Measurements from ENCODE around the gene PLP2. TPM values are rescaled to one million over a fixed set of nuclear protein-coding genes. Genes with fewer than 3 reads are reported as not detected.

The PLP2 gene
- total RNA-seq, 1 donor from 2014 or later = 3.9 TPM

DNA sequence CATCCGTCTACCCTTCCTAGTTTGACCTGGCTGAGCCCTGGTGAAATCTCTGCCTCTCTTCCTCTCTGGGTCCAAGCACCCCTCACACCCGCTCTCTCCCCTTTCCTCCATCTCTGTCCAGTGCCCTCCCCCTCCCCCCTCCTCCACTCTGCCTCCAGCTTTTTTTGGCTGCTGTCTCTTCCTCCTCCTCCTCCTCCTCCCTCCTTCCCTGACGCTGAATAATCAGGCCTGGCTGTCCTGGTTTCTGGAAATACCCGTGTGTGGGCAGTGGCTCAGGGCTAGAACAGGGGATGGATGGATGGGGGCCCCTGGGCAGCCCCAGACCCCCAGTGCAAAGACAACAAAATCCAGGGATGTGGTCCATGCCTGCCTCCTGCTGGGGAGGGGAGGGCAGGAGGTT is 33.0 kb downstream of the PLP2 start:
- Mint-ChIP-seq H3K4me3 (ENCODE audit: low read depth) (no peak overlapping the region), H3K27me3 (peaks cover 3% of the 10 kb centered on the region), H3K9me3 (ENCODE audit: low read depth) (peaks cover 7% of the 10 kb centered on the region), H3K27ac (no peak overlapping the region), H3K4me1 (ENCODE audit: low read depth) (no peaks in the 10 kb centered on the region), H3K36me3 (ENCODE audit: insufficient read depth) (no peaks in the 10 kb centered on the region)
- DNase-seq (ENCODE audit: low spot score, unreplicated experiment) = no peak
- TF ChIP-seq, protein P1, sequence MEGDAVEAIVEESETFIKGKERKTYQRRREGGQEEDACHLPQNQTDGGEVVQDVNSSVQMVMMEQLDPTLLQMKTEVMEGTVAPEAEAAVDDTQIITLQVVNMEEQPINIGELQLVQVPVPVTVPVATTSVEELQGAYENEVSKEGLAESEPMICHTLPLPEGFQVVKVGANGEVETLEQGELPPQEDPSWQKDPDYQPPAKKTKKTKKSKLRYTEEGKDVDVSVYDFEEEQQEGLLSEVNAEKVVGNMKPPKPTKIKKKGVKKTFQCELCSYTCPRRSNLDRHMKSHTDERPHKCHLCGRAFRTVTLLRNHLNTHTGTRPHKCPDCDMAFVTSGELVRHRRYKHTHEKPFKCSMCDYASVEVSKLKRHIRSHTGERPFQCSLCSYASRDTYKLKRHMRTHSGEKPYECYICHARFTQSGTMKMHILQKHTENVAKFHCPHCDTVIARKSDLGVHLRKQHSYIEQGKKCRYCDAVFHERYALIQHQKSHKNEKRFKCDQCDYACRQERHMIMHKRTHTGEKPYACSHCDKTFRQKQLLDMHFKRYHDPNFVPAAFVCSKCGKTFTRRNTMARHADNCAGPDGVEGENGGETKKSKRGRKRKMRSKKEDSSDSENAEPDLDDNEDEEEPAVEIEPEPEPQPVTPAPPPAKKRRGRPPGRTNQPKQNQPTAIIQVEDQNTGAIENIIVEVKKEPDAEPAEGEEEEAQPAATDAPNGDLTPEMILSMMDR (IDR thresholded peaks at IDR 0.05; ENCODE audit: unreplicated experiment) = no peak

DNA sequence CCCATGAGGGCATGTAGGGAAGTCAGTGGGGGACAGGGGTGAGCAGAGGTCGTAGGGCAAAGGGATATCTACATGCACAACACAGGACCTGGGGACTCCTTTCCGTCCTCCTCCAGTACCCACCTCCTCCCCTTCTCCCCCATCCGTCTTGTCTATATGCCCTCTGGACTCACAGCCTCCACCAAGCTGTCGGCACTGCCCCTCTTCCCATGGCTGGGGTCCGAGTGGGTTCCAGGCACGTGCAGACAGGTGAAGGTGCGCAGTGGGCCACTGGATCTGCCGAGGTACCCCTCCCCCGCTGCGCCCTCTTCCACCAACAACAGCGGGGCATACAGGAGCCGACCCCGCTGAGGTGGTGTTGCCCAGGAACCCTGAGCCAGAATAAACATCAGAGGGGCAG is 33.7 kb downstream of the PLP2 start:
- Mint-ChIP-seq H3K27me3 (peaks cover 3% of the 10 kb centered on the region), H3K36me3 (ENCODE audit: insufficient read depth) (no peaks in the 10 kb centered on the region), H3K4me1 (ENCODE audit: low read depth) (no peaks in the 10 kb centered on the region)

DNA sequence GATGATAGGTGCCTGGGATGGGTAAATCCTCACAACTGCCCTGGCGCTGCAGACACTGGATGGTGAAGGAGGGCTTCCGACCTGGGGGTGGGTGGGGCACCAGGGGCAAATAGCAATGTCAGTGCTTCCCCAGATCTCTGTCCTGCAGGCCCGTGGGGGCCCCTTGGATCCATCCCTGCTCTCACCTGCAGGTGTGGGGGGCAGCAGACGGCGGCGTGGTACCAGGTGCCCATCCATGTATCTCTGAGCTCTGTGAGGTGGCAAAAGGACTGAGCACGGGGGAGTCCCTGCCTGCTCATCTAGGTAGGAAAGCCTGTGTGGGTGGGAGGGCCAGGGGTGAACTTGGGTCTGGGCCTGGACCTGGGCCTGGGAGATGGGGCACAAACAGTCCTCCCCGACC is 34.8 kb downstream of the PLP2 start:
- TF ChIP-seq, protein P1 (IDR thresholded peaks at IDR 0.05; ENCODE audit: unreplicated experiment) = no peak
- Mint-ChIP-seq H3K27me3 (peaks cover 9% of the 10 kb centered on the region), H3K27ac (no peak overlapping the region), H3K36me3 (ENCODE audit: insufficient read depth) (no peaks in the 10 kb centered on the region), H3K4me1 (ENCODE audit: low read depth) (no peaks in the 10 kb centered on the region), H3K9me3 (ENCODE audit: low read depth) (peaks cover 6% of the 10 kb centered on the region), H3K4me3 (ENCODE audit: low read depth) (no peak overlapping the region)
- no peak for DNase-seq (ENCODE audit: low spot score, unreplicated experiment)

More for the DNA sequence above, 33.7 kb downstream of the PLP2 start:
- Mint-ChIP-seq H3K27ac (no peak overlapping the region), H3K4me3 (ENCODE audit: low read depth) (no peak overlapping the region), H3K9me3 (ENCODE audit: low read depth) (peaks cover 7% of the 10 kb centered on the region)
- TF ChIP-seq, protein P1 (IDR thresholded peaks at IDR 0.05; ENCODE audit: unreplicated experiment) = no peak
- no peak for DNase-seq (ENCODE audit: low spot score, unreplicated experiment)

DNA sequence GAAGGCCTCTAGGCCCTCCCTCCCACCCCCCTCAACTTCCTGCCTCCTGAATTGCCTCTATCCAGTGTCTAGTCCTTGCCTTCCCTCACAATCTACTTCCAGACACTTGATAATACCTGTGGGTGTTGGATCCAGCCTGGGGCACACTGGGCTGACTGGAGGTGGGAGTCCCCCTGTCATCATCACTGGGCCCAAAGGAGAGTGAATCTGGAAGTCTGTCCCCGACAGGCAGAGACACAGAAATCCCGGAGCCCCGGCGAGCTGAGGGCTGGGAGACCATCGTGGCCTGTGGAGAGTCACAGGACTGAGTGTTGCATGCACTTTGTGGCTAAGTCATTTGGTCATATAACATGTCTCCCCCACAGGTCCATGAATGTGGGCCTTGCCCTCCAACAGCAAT is 36.7 kb downstream of the PLP2 start:
- H3K4me3 Mint-ChIP-seq (ENCODE audit: low read depth) = no peak overlapping the region
- no peaks in the 10 kb centered on the region for H3K36me3 Mint-ChIP-seq (ENCODE audit: insufficient read depth)
- H3K27ac Mint-ChIP-seq = no peak overlapping the region
- H3K9me3 Mint-ChIP-seq (ENCODE audit: low read depth) = peaks cover 20% of the 10 kb centered on the region
- H3K27me3 Mint-ChIP-seq = peaks cover 16% of the 10 kb centered on the region
- TF ChIP-seq, protein P1 (IDR thresholded peaks at IDR 0.05; ENCODE audit: unreplicated experiment) = no peak
- H3K4me1 Mint-ChIP-seq (ENCODE audit: low read depth) = no peaks in the 10 kb centered on the region
- DNase-seq (ENCODE audit: low spot score, unreplicated experiment) = no peak

DNA sequence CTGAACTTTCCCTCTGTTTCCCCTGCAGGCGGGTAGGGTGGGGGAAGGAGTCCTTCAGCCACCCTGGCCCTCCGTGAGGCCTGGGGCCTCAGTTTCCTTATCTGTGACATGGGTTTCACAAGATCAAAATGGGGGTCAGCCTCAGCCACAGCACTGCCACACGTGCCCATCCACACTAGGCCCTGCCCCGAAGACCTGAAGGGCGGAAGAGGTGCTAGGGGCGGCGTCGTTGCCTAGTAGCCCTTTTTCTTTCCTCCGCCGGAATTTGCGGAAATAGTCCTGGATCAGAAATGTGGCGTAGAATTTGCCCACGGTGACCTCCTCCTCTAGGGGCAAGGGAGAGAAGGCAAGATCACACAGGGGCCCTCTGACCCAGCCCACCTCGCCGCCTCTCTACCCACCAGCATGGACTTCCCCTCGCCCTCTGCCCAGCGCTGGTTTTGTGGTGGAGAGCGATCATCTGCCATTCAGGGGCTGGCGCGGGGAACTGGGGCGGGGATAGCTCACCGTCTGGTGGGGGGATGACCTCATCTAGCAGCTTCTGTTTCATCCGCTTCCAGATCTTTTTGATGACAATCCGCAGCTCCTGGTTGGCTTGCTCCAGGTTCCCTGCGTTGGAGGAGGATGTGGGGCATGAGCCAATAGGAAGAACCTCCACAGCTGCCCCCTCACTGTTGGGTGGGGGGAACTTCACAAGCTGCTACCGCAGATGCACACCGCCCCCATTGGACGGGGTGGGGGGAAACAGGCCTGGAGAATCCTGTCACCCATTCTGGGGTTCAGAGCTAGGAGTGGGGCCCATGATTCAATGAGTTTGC is 37.9 kb downstream of the PLP2 start:
- Mint-ChIP-seq H3K9me3 (ENCODE audit: low read depth) (peaks cover 18% of the 10 kb centered on the region), H3K36me3 (ENCODE audit: insufficient read depth) (no peaks in the 10 kb centered on the region), H3K27ac (no peak overlapping the region), H3K4me3 (ENCODE audit: low read depth) (no peak overlapping the region), H3K4me1 (ENCODE audit: low read depth) (no peaks in the 10 kb centered on the region), H3K27me3 (peaks cover 15% of the 10 kb centered on the region)
- TF ChIP-seq, protein P1 (IDR thresholded peaks at IDR 0.05; ENCODE audit: unreplicated experiment) = no peak
- no peak for DNase-seq (ENCODE audit: low spot score, unreplicated experiment)

Measured in progenitor cell of endocrine pancreas (in vitro differentiated cells).